CD4-positive, CD25-positive, alpha-beta regulatory T cell (primary cell): ENCODE measurements around the gene ASB6. TPM values are rescaled to one million over a fixed set of nuclear protein-coding genes. Genes with fewer than 3 reads are reported as not detected.

ENCODE experiments used
- ATAC-seq, 2 donors: fragments of 150-1000 bp; cut with Tn5 transposase; one replicate each; pipeline ENCODE4 v1.10.0; 2021; ENCODE audit warnings: low read depth in 2 of 2, moderate number of reproducible peaks in 2 of 2, moderate library complexity in 1 of 2
- DNase-seq, 3 donors: peaks; one replicate each; pipeline versions ENCODE4 v3.0.0 to v3.0.0-alpha.2; 2012 to 2022; ENCODE audit warnings: mixed read lengths in 1 of 3
- H3K27ac ChIP-seq: one replicate; pipeline ENCODE4 v1.7.0; 2013; ENCODE audit warnings: mild to moderate bottlenecking, low read length; ENCODE audit not compliant: insufficient read depth, poor library complexity, severe bottlenecking
- H3K27me3 ChIP-seq: one replicate; pipeline ENCODE4 v1.7.0; 2013; ENCODE audit warnings: low read length; ENCODE audit not compliant: control insufficient read depth, insufficient read depth
- H3K36me3 ChIP-seq: one replicate; pipeline ENCODE4 v1.7.0; 2013; ENCODE audit warnings: mild to moderate bottlenecking, low read length, moderate library complexity; ENCODE audit not compliant: control insufficient read depth, insufficient read depth
- H3K4me1 ChIP-seq: 2 replicates; pipeline ENCODE4 v1.7.0; 2013; ENCODE audit warnings: mild to moderate bottlenecking, low read length; ENCODE audit not compliant: insufficient read depth, control insufficient read depth, poor library complexity, severe bottlenecking
- H3K4me3 ChIP-seq: one replicate; pipeline ENCODE4 v1.7.0; 2013; ENCODE audit warnings: low read depth, mild to moderate bottlenecking, low read length, moderate library complexity
- H3K9me3 ChIP-seq, 2 experiments: 1 replicate in 1 of 2; 2 replicates in 1 of 2; pipeline ENCODE4 v1.7.0; 2013; ENCODE audit warnings: low read length in 2 of 2, mild to moderate bottlenecking in 1 of 2, moderate library complexity in 1 of 2; ENCODE audit not compliant: control insufficient read depth in 2 of 2
- H3K27ac Mint-ChIP-seq, 3 donors: one replicate each; pipeline ENCODE4 v1.8.0; 2020 to 2022; ENCODE audit warnings: mild to moderate bottlenecking in 3 of 3, mixed read lengths in 3 of 3, moderate library complexity in 2 of 3
- H3K27me3 Mint-ChIP-seq: one replicate; pipeline ENCODE4 v1.8.0; 2022; ENCODE audit warnings: mild to moderate bottlenecking, mixed read lengths
- H3K36me3 Mint-ChIP-seq: one replicate; pipeline ENCODE4 v1.8.0; 2020; ENCODE audit warnings: mixed read lengths
- H3K4me1 Mint-ChIP-seq, 4 donors: one replicate each; pipeline ENCODE4 v1.8.0; 2020 to 2022; ENCODE audit warnings: mixed read lengths in 4 of 4, mild to moderate bottlenecking in 1 of 4
- H3K4me3 Mint-ChIP-seq, 4 donors: one replicate each; pipeline ENCODE4 v1.8.0; 2020 to 2022; ENCODE audit warnings: mild to moderate bottlenecking in 4 of 4, mixed read lengths in 4 of 4, moderate library complexity in 3 of 4
- H3K9me3 Mint-ChIP-seq, 7 donors: one replicate each; pipeline ENCODE4 v1.8.0; 2020 to 2022; ENCODE audit warnings: mixed read lengths in 7 of 7, mild to moderate bottlenecking in 3 of 7, moderate library complexity in 2 of 7
- polyA plus RNA-seq, 4 donors: library from polyadenylated mRNA; unstranded; fragments of 300-500 nt; fragmentation: Illumina TruSeq; gene quantifications; one replicate each; pipeline ENCODE4 v1.2.3, GENCODE V29; 2021
- total RNA-seq: library from RNA; stranded (reverse); gene quantifications from one replicate; pipeline ENCODE4 v1.2.3, GENCODE V29; 2022

ASB6 gene
- total and polyA plus RNA-seq, 5 donors from 2014 or later, result 21.7 to 27.8 (median 24.0) TPM

- H3K9me3 Mint-ChIP-seq, result no peaks in the 10 kb centered on the region
- Histone ChIP-seq H3K4me3 (no peak overlapping the region), H3K36me3 (no peaks in the 10 kb centered on the region), H3K27me3 (no peaks in the 10 kb centered on the region), H3K27ac (no peak overlapping the region), H3K4me1 (peaks cover 16% of the 10 kb centered on the region), H3K9me3 (no peaks in the 10 kb centered on the region)
- ATAC-seq (no peak), DNase-seq (no peak)
- peaks cover 24% of the 10 kb centered on the region for H3K27me3 Mint-ChIP-seq
- H3K36me3 Mint-ChIP-seq, result no peaks in the 10 kb centered on the region
- H3K4me3 Mint-ChIP-seq, result peak overlapping the region in 1 of 4 donors; percentile 52
- no peak overlapping the region for H3K27ac Mint-ChIP-seq
- H3K4me1 Mint-ChIP-seq, result peaks cover 0 to 28% (median 11%) of the 10 kb centered on the region in 4 donors
These were observed 40.8 kb downstream of the ASB6 start for GRCh38 chr9:129601082-129601674.

DNA sequence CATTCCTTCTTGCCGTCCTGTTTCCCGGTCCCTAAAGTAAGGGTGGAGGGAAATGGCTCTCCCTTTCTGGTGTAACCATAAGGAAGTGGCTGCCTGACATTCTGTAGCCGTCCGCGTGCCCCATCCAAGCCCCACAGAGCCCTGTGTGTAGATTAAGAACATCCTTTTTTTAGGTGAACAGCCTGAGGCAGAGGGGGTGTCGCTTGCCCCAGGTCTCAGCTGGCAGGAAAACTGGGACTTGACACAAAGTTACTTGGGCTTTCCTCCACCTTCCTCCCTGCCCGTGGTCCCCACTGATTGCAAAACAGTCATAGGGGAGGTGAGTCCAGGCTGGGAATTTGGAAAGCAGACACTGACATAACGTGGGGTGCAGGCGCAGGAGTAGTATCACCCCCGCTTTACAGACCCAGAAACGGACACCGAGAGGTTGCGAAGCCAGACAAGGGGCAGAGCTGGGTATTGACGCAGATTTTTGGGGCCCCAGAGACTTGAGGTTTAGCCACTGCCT, 43.8 kb downstream of the ASB6 start:
- H3K27ac Mint-ChIP-seq, result peak overlapping the region in 2 of 3 donors; percentile 54 to 55
- no peak overlapping the region for H3K27ac ChIP-seq
- no peaks in the 10 kb centered on the region for H3K27me3 ChIP-seq
- peak overlapping the region; percentile 38 to 82 (median 70) for H3K4me3 Mint-ChIP-seq
- peak in 1 of 2 donors; percentile 6 for ATAC-seq
- no peaks in the 10 kb centered on the region for H3K9me3 Mint-ChIP-seq
- H3K9me3 ChIP-seq, result no peaks in the 10 kb centered on the region
- no peak for DNase-seq
- peak overlapping the region; percentile 26 for H3K4me3 ChIP-seq
- peaks cover 50% of the 10 kb centered on the region for H3K27me3 Mint-ChIP-seq
- peaks cover 16% of the 10 kb centered on the region for H3K4me1 ChIP-seq
- H3K36me3 Mint-ChIP-seq, result no peaks in the 10 kb centered on the region
- no peaks in the 10 kb centered on the region for H3K36me3 ChIP-seq
- H3K4me1 Mint-ChIP-seq, result peaks cover 0 to 28% (median 8%) of the 10 kb centered on the region in 4 donors

DNA sequence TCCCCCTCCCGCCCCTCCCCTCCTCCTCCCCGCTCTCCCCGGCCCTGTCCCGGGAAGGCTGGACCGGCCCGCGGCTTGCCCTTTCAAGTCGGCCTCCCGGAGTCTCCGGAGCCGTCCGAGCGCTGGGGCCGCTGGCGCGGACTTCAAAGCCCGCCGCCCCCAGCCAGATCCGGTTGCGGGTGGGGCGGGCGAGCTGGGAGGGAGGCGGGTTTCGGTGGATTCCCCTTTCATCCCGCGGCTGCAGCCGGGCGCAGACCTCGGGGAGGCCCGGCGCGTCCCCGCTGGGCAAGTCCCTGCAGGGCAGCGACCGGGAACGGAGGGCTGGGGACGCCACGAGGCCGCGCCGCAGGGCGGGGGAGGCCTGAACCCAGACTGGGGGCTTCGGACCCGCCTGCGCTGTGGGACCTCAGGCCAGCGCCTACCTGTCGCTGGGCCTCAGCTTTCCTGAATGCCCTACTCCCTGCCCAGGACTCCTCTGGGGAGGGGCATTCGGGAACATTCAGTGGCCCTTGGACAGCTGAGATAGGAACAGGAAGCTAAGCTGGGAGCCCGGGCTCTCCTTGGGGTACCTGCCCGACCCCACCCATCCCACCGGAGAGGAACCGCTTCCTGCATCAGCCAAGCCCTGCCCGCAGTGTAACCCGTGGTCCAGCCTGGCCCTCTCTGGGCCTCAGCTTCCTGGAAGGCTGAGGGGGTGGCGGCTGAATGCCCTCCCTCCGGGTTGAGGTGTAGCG, 44.4 kb downstream of the ASB6 start:
- H3K4me3 Mint-ChIP-seq, result peak overlapping the region in 3 of 4 donors; percentile 66 to 82 (median 74)
- Histone ChIP-seq H3K27ac (peak overlapping the region; percentile 14), H3K4me3 (peak overlapping the region; percentile 26), H3K4me1 (peaks cover 16% of the 10 kb centered on the region), H3K27me3 (no peaks in the 10 kb centered on the region), H3K9me3 (no peaks in the 10 kb centered on the region), H3K36me3 (no peaks in the 10 kb centered on the region)
- DNase-seq (peak in 1 of 3 donors; percentile 65), ATAC-seq (peak in 1 of 2 donors; percentile 38)
- no peaks in the 10 kb centered on the region for H3K9me3 Mint-ChIP-seq
- no peaks in the 10 kb centered on the region for H3K36me3 Mint-ChIP-seq
- H3K4me1 Mint-ChIP-seq, result peaks cover 0 to 28% (median 8%) of the 10 kb centered on the region in 4 donors
- peak overlapping the region in 2 of 3 donors; percentile 54 to 55 for H3K27ac Mint-ChIP-seq
- peaks cover 55% of the 10 kb centered on the region for H3K27me3 Mint-ChIP-seq

DNA sequence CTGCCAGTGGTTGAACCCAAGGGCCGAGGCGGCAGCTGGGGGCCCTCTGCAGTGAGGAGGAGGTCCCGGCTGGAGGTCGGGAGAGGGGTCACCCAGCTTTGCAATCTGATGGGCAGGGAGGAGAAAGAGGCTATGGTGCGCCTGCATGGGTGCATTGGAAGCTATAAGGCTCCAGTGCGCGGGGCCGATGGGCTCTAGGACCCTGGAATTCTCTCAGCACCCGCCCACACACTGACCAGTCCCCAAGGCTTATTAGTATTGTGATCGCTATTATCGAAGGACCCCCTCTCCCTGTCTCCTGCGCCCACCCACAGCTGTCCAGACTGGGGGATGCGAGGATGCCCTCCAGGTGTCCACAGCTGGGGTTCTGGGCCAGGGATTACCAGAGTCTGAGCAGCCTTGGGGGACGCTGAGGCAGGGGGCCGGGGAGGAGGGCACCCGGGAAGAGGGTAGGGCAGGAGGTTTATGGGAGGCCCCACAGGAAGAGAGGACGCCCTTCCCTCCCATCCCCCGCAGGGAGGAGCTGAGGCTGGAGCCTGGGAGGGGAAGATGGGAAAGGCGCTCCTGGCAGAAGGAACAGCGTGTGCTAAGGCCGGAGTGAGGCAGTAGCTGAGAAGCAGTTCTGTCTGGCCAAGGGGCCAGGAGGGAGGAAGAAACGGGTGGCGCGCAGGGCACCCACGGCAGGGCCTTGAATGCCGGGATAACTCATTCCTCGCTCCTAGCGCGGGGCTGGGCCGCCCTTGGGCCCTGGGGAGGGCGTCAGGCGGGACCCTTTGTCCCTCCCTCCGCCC, 45.2 kb downstream of the ASB6 start:
- H3K27ac Mint-ChIP-seq, result peak overlapping the region in 1 of 3 donors; percentile 84
- ATAC-seq, result no peak

GRCh38 chr9:129595903-129596540, 45.9 kb downstream of the ASB6 start:
- Mint-ChIP-seq H3K9me3 (no peaks in the 10 kb centered on the region), H3K27me3 (peaks cover 54% of the 10 kb centered on the region), H3K27ac (peak overlapping the region in 1 of 3 donors; percentile 47), H3K36me3 (no peaks in the 10 kb centered on the region), H3K4me1 (peaks cover 0 to 28% (median 10%) of the 10 kb centered on the region in 4 donors), H3K4me3 (peak overlapping the region in 3 of 4 donors; percentile 52 to 80 (median 64))
- Histone ChIP-seq H3K27me3 (no peaks in the 10 kb centered on the region), H3K4me3 (no peak overlapping the region), H3K9me3 (no peaks in the 10 kb centered on the region), H3K36me3 (no peaks in the 10 kb centered on the region), H3K27ac (no peak overlapping the region), H3K4me1 (peaks cover 16% of the 10 kb centered on the region)
- DNase-seq, result no peak
- ATAC-seq, result no peak

More for the DNA sequence above, 45.2 kb downstream of the ASB6 start:
- DNase-seq, result no peak
- no peaks in the 10 kb centered on the region for H3K36me3 ChIP-seq
- peaks cover 55% of the 10 kb centered on the region for H3K27me3 Mint-ChIP-seq
- H3K4me1 Mint-ChIP-seq, result peaks cover 0 to 28% (median 10%) of the 10 kb centered on the region in 4 donors
- peak overlapping the region; percentile 22 to 80 (median 58) for H3K4me3 Mint-ChIP-seq
- no peaks in the 10 kb centered on the region for H3K27me3 ChIP-seq
- no peak overlapping the region for H3K27ac ChIP-seq
- H3K4me3 ChIP-seq, result no peak overlapping the region
- H3K36me3 Mint-ChIP-seq, result no peaks in the 10 kb centered on the region
- peaks cover 16% of the 10 kb centered on the region for H3K4me1 ChIP-seq
- no peaks in the 10 kb centered on the region for H3K9me3 ChIP-seq
- no peaks in the 10 kb centered on the region for H3K9me3 Mint-ChIP-seq

DNA sequence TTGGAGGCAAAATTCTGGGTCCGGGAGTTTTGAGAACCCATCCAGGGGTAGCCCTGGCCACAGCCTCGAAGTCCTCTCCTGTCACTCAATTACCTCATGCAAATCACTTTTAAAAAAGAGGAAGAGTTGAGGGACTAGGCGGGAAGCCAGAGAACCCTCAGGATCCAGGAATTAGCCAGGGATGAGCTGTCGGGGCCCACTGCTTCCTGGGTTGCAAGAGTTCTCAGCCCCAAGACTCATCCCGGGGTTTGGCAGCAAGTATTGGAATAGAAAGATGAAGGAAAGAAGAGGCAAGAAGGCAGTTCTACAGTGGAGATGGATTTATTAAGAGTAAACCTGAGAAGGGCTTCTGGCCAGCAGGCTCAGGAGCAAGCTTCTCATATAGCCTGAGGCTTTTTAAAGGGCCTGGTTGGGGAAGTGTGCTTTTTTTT, 46.6 kb downstream of the ASB6 start:
- Mint-ChIP-seq H3K27me3 (peaks cover 58% of the 10 kb centered on the region), H3K4me3 (peak overlapping the region in 1 of 4 donors; percentile 52), H3K27ac (peak overlapping the region in 1 of 3 donors; percentile 47), H3K36me3 (no peaks in the 10 kb centered on the region), H3K4me1 (peaks cover 0 to 28% (median 10%) of the 10 kb centered on the region in 4 donors), H3K9me3 (no peaks in the 10 kb centered on the region)
- H3K9me3 ChIP-seq, result no peaks in the 10 kb centered on the region
- no peaks in the 10 kb centered on the region for H3K36me3 ChIP-seq
- H3K27ac ChIP-seq, result no peak overlapping the region
- H3K4me3 ChIP-seq, result no peak overlapping the region
- DNase-seq (no peak), ATAC-seq (no peak)
- no peaks in the 10 kb centered on the region for H3K27me3 ChIP-seq
- peaks cover 16% of the 10 kb centered on the region for H3K4me1 ChIP-seq

GRCh38 chr9:129594632-129595031, 47.3 kb downstream of the ASB6 start:
- ATAC-seq (no peak), DNase-seq (no peak)
- Histone ChIP-seq H3K27me3 (no peaks in the 10 kb centered on the region), H3K4me3 (no peak overlapping the region), H3K9me3 (no peaks in the 10 kb centered on the region), H3K27ac (no peak overlapping the region), H3K4me1 (peaks cover 16% of the 10 kb centered on the region), H3K36me3 (no peaks in the 10 kb centered on the region)
- H3K27me3 Mint-ChIP-seq, result peaks cover 62% of the 10 kb centered on the region
- H3K4me3 Mint-ChIP-seq, result peak overlapping the region in 2 of 4 donors; percentile 15 to 43
- peaks cover 0 to 28% (median 10%) of the 10 kb centered on the region in 4 donors for H3K4me1 Mint-ChIP-seq
- H3K27ac Mint-ChIP-seq, result peak overlapping the region in 1 of 3 donors; percentile 24
- H3K9me3 Mint-ChIP-seq, result no peaks in the 10 kb centered on the region
- H3K36me3 Mint-ChIP-seq, result no peaks in the 10 kb centered on the region
